H1 (cell line): ENCODE data around the gene FAM53A. TPM values are rescaled to one million over a fixed set of nuclear protein-coding genes. Genes with fewer than 3 reads are reported as not detected.

Experiments used
- CTCF ChIA-PET: fragments of 300-600 bp; sonication (Branson Sonifier 250); formaldehyde crosslinking; loops from one replicate; lab custom pipeline; 2021; ENCODE audit not compliant: partially characterized antibody; lab: Charles Lee
- POLR2A ChIA-PET: fragments of 300-600 bp; sonication (Branson Sonifier 250); formaldehyde crosslinking; loops from one replicate; lab custom pipeline; 2021; ENCODE audit warnings: inconsistent platforms; ENCODE audit not compliant: partially characterized antibody; lab: Charles Lee
- DNase-seq, 2 experiments: peaks; one replicate each; pipeline versions ENCODE4 v3.0.0 to v3.0.0-alpha.2; 2010 to 2022; ENCODE audit warnings: low spot score in 2 of 2, low read depth in 1 of 2, mixed read lengths in 1 of 2
- FAIRE-seq: peaks from 2 replicates; lab custom pipeline; 2011; peaks lifted over from hg19 to GRCh38; lab: Jason Lieb, UNC
- H2AFZ ChIP-seq: 2 replicates; pipeline ENCODE4 v1.8.1; 2012; ENCODE audit warnings: low read length, inconsistent platforms
- H2AK5ac ChIP-seq: 2 replicates; pipeline ENCODE4 v1.6.1; 2013; ENCODE audit warnings: low read depth, low read length
- H2BK120ac ChIP-seq: replicated peaks from 2 replicates; pipeline ENCODE3; 2013; ENCODE audit warnings: low read depth, low read length, inconsistent platforms
- H2BK12ac ChIP-seq: 2 replicates; pipeline ENCODE4 v1.6.1; 2013; ENCODE audit warnings: low read depth, low read length
- H2BK15ac ChIP-seq: 2 replicates; pipeline ENCODE4 v1.6.1; 2013; ENCODE audit warnings: low read length
- H2BK20ac ChIP-seq: 2 replicates; pipeline ENCODE4 v1.6.1; 2013; ENCODE audit warnings: low read length
- H2BK5ac ChIP-seq: 2 replicates; pipeline ENCODE4 v1.6.1; 2013; ENCODE audit warnings: low read depth, low read length
- H3K14ac ChIP-seq: 2 replicates; pipeline ENCODE4 v1.6.1; 2013; ENCODE audit warnings: inconsistent platforms; ENCODE audit not compliant: insufficient read length
- H3K18ac ChIP-seq: 2 replicates; pipeline ENCODE4 v1.6.1; 2013; ENCODE audit warnings: low read length; ENCODE audit errors: extremely low read depth
- H3K23ac ChIP-seq: 2 replicates; pipeline ENCODE4 v1.6.1; 2013; ENCODE audit warnings: inconsistent platforms; ENCODE audit not compliant: insufficient read length
- H3K23me2 ChIP-seq: 2 replicates; pipeline ENCODE4 v1.6.1; 2013; ENCODE audit warnings: low read depth, low read length
- H3K27ac ChIP-seq: 2 replicates; pipeline ENCODE4 v1.6.1; 2011; ENCODE audit warnings: low read depth, low read length, inconsistent platforms
- H3K27me3 ChIP-seq, 4 experiments: replicated peaks in 1 of 4; 1 replicate in 1 of 4; 2 replicates in 3 of 4; pipeline versions ENCODE4 v1.6.1 to v1.8.1; 2011 to 2013; ENCODE audit warnings: low read length in 3 of 4, mild to moderate bottlenecking in 3 of 4, inconsistent platforms in 2 of 4, mixed read lengths in 2 of 4, moderate library complexity in 1 of 4; ENCODE audit not compliant: control insufficient read depth in 3 of 4, insufficient read depth in 3 of 4; ENCODE audit errors: extremely low read depth in 1 of 4
- H3K36me3 ChIP-seq, 4 experiments: 2 replicates each; pipeline versions ENCODE4 v1.6.1 to v1.8.1; 2011 to 2013; ENCODE audit warnings: mild to moderate bottlenecking in 4 of 4, low read length in 3 of 4, moderate library complexity in 2 of 4, control low read depth in 1 of 4, inconsistent platforms in 1 of 4; ENCODE audit not compliant: insufficient read depth in 4 of 4, control insufficient read depth in 2 of 4
- H3K4ac ChIP-seq: replicated peaks from 2 replicates; pipeline ENCODE3; 2013; ENCODE audit warnings: low read length, low read depth, mixed read lengths, inconsistent platforms; ENCODE audit not compliant: insufficient read length
- H3K4me1 ChIP-seq, 4 experiments: replicated peaks in 1 of 4; 1 replicate in 1 of 4; 2 replicates in 3 of 4; pipeline versions ENCODE4 v1.6.1 to v1.8.1; 2011 to 2013; ENCODE audit warnings: low read length in 3 of 4, inconsistent platforms in 2 of 4, mixed read lengths in 1 of 4; ENCODE audit not compliant: insufficient read depth in 4 of 4, control insufficient read depth in 3 of 4
- H3K4me2 ChIP-seq, 2 experiments: 2 replicates each; pipeline versions ENCODE4 v1.6.1 to v1.8.1; 2011 to 2013; ENCODE audit warnings: low read depth in 2 of 2, low read length in 2 of 2, control low read depth in 1 of 2, inconsistent platforms in 1 of 2, mild to moderate bottlenecking in 1 of 2; ENCODE audit not compliant: insufficient read depth in 1 of 2
- H3K4me3 ChIP-seq, 4 experiments: fragments of 200-600, 300-600 bp in 1 of 4; sonication (generic), shearing (Covaris generic), sonication (Bioruptor Twin) in 1 of 4; 2 replicates each; pipeline versions ENCODE4 v1.5.1 to v1.8.1; 2011 to 2016; ENCODE audit warnings: low read length in 4 of 4, low read depth in 3 of 4, control low read depth in 2 of 4, inconsistent platforms in 2 of 4, mild to moderate bottlenecking in 2 of 4, mixed read lengths in 1 of 4, moderate library complexity in 1 of 4; ENCODE audit not compliant: insufficient read depth in 2 of 4; ENCODE audit errors: extremely low read depth in 1 of 4
- H3K56ac ChIP-seq: replicated peaks from 2 replicates; pipeline ENCODE3; 2013; ENCODE audit warnings: low read depth, mild to moderate bottlenecking, mixed read lengths, low read length, inconsistent platforms; ENCODE audit not compliant: insufficient read length
- H3K79me1 ChIP-seq: 2 replicates; pipeline ENCODE4 v1.6.1; 2013; ENCODE audit warnings: low read depth, low read length, control low read depth
- H3K79me2 ChIP-seq, 2 experiments: 2 replicates each; pipeline versions ENCODE4 v1.6.1 to v1.8.1; 2012 to 2013; ENCODE audit warnings: low read length in 2 of 2, mild to moderate bottlenecking in 2 of 2, inconsistent platforms in 1 of 2; ENCODE audit not compliant: insufficient read depth in 2 of 2, control insufficient read depth in 1 of 2
- H3K9ac ChIP-seq, 4 experiments: replicated peaks in 1 of 4; 1 replicate in 1 of 4; 2 replicates in 3 of 4; pipeline versions ENCODE4 v1.6.1 to v1.8.1; 2011 to 2013; ENCODE audit warnings: low read depth in 3 of 4, low read length in 3 of 4, control low read depth in 2 of 4, mild to moderate bottlenecking in 2 of 4, moderate library complexity in 2 of 4, inconsistent platforms in 1 of 4; ENCODE audit errors: extremely low read depth in 1 of 4
- H3K9me3 ChIP-seq, 2 experiments: 2 replicates each; pipeline versions ENCODE4 v1.6.1 to v1.8.1; 2012 to 2013; ENCODE audit warnings: mild to moderate bottlenecking in 2 of 2, moderate library complexity in 2 of 2, control low read depth in 1 of 2, inconsistent platforms in 1 of 2, low read depth in 1 of 2, low read length in 1 of 2, mixed read lengths in 1 of 2; ENCODE audit not compliant: insufficient read depth in 2 of 2
- H4K20me1 ChIP-seq, 2 experiments: replicated peaks in 1 of 2; 2 replicates each; pipeline versions ENCODE3 to v1.8.1; 2011 to 2013; ENCODE audit warnings: inconsistent platforms in 2 of 2, low read length in 2 of 2, mild to moderate bottlenecking in 1 of 2; ENCODE audit not compliant: insufficient read depth in 2 of 2, control insufficient read depth in 1 of 2
- H4K5ac ChIP-seq: 2 replicates; pipeline ENCODE4 v1.6.1; 2013; ENCODE audit warnings: low read length, low read depth, mixed read lengths, inconsistent platforms; ENCODE audit not compliant: insufficient read length
- H4K8ac ChIP-seq: 2 replicates; pipeline ENCODE4 v1.8.0; 2013; ENCODE audit warnings: mild to moderate bottlenecking, moderate library complexity, low read length, inconsistent platforms; ENCODE audit not compliant: insufficient read depth; ENCODE audit errors: extremely low read depth
- H4K91ac ChIP-seq: replicated peaks from 2 replicates; pipeline ENCODE3; 2013; ENCODE audit warnings: low read length, mixed read lengths, inconsistent platforms; ENCODE audit not compliant: insufficient read length
- EGR1 ChIP-seq: IDR thresholded peaks from 2 replicates; pipeline ENCODE4 v1.6.1; 2011; ENCODE audit warnings: low read depth, low read length, borderline replicate concordance
- GABPA ChIP-seq: IDR thresholded peaks from 2 replicates; pipeline ENCODE4 v1.6.1; 2011; ENCODE audit warnings: mild to moderate bottlenecking, low read length, moderate library complexity, borderline replicate concordance; ENCODE audit not compliant: insufficient read depth
- HDAC6 ChIP-seq: IDR thresholded peaks from one replicate; pipeline ENCODE4 v1.7.1; 2012; ENCODE audit warnings: low read depth, mild to moderate bottlenecking, inconsistent platforms, low read length, moderate library complexity
- NANOG ChIP-seq: IDR thresholded peaks from 2 replicates; pipeline ENCODE4 v1.6.1; 2011; ENCODE audit warnings: low read length, low read depth, mild to moderate bottlenecking, inconsistent platforms; ENCODE audit not compliant: insufficient read depth, poor library complexity, severe bottlenecking
- POLR2AphosphoS5 ChIP-seq: IDR thresholded peaks from 2 replicates; pipeline ENCODE4 v1.6.1; 2011; ENCODE audit warnings: low read depth, low read length
- SP4 ChIP-seq: IDR thresholded peaks from 2 replicates; pipeline ENCODE4 v1.6.1; 2012; ENCODE audit warnings: low read length, inconsistent platforms
- WGBS, 2 experiments: shearing (Covaris generic) in 1 of 2; methylation state at CpG; one replicate each; pipeline versions ENCODE4 v1.1.6 to v1.1.7; 2013 to 2015; ENCODE audit warnings: low lambda C conversion rate in 2 of 2, mixed read lengths in 2 of 2, inconsistent platforms in 1 of 2, low coverage in 1 of 2, missing lambda C conversion rate in 1 of 2; ENCODE audit not compliant: insufficient replicate concordance in 2 of 2, insufficient coverage in 1 of 2, insufficient read length in 1 of 2; ENCODE audit errors: extremely low coverage in 1 of 2, missing lambda C conversion rate in 1 of 2; 5-methylcytosine and 5-hydroxymethylcytosine counted together
- polyA plus RNA-seq, 7 experiments: library from polyadenylated mRNA; depleted of rRNA in 3 of 7; stranded (reverse) in 5 of 7; unstranded in 2 of 7; fragments of >200 nt in 5 of 7; fragments of 200-250 nt in 2 of 7; gene quantifications; 1 replicate in 5 of 7; 2 replicates in 1 of 7; 4 replicates in 1 of 7; pipeline versions ENCODE4 v1.2.1 to v1.2.3, GENCODE V29; 2011 to 2013; ENCODE audit warnings: missing spikeins in 2 of 7, mixed read lengths in 2 of 7
- total RNA-seq: library from RNA; stranded (reverse); fragmentation: NEBNext Ultra II Directional; extraction: Animal tissue kit (Norgen Biotek cat#: 25700); gene quantifications from 2 replicates; pipeline ENCODE4 v1.2.1, GENCODE V29; 2021

The FAM53A gene
- total and polyA plus RNA-seq, 2 of the 8 experiments (the other 6 are each of a cell fraction or from before 2014, with no cell fraction given) = 1.9 to 2.0 TPM

GRCh38 chr4:1708581-1708980, 24.5 kb upstream of the FAM53A start:
- Histone ChIP-seq H2BK5ac (no peak overlapping the region), H3K79me2 (peaks cover 13 to 60% of the 10 kb centered on the region in 2 experiments), H3K27ac (no peak overlapping the region), H3K18ac (no peak overlapping the region), H3K4me3 (no peak overlapping the region), H3K79me1 (peaks cover 13% of the 10 kb centered on the region), H2AK5ac (no peak overlapping the region), H4K5ac (no peak overlapping the region), H3K56ac (no peak overlapping the region), H3K27me3 (no peaks in the 10 kb centered on the region), H2BK120ac (no peak overlapping the region), H3K9ac (no peak overlapping the region), H3K4me1 (peaks cover 0 to 7% (median 2%) of the 10 kb centered on the region in 4 experiments; a peak in 4 of 7 replicates), H3K36me3 (peaks cover 5 to 26% (median 10%) of the 10 kb centered on the region in 4 experiments), H4K91ac (no peak overlapping the region), H2AFZ (no peak overlapping the region), H3K23me2 (peaks cover 12% of the 10 kb centered on the region; the same call in 1 of the 2 replicates), H3K23ac (no peak overlapping the region), H4K20me1 (peaks cover 0 to 18% of the 10 kb centered on the region in 2 experiments), H2BK12ac (no peak overlapping the region), H2BK20ac (no peak overlapping the region), H3K9me3 (no peaks in the 10 kb centered on the region), H4K8ac (no peak overlapping the region), H3K4me2 (no peak overlapping the region), H3K14ac (no peak overlapping the region), H3K4ac (no peak overlapping the region), H2BK15ac (no peak overlapping the region)
- CTCF ChIA-PET = interaction anchor here (0.5 to 9.6 kb wide), 9 partner anchors 8 to 191 kb away, joined by 3 to 94 read pairs (median 4); partner anchors contain the start of genes TACC3 and TMEM129
- POLR2A ChIA-PET = interaction anchor here (0.7 to 7.9 kb wide), 4 partner anchors 14 to 35 kb away, joined by 3 to 100 read pairs (median 5); partner anchors contain the start of genes TACC3 and TMEM129
- 74% methylated on average over 1 of the region's 1 CpG; no CpG with 5 or more reads in 1 of the 2 experiments for WGBS, 2 experiments
- FAIRE-seq = no peak
- TF ChIP-seq NANOG = no peak
- TF ChIP-seq SP4 = no peak
- no peak for TF ChIP-seq EGR1
- TF ChIP-seq HDAC6 = no peak
- no peak for TF ChIP-seq GABPA
- no peak for TF ChIP-seq POLR2AphosphoS5
- DNase-seq = no peak
